Central memory CD4-positive, alpha-beta T cell (primary cell): ENCODE results near the gene GPX4.
"Not testable (repeated sequence)": the region's sequence is repeated elsewhere in the genome, so short reads cannot be mapped to it uniquely, and the experiment has no call there.

Source experiments
- DNase-seq: peaks from one replicate; pipeline ENCODE4 v3.0.0; 2022

The GPX4 gene

GRCh38 chr19:1115646-1116420, 12.0 kb downstream of the GPX4 start:
- no peak for DNase-seq

GRCh38 chr19:1116726-1117581, 13.2 kb downstream of the GPX4 start:
- no peak for DNase-seq

GRCh38 chr19:1117654-1118053, 13.9 kb downstream of the GPX4 start:
- DNase-seq = no peak

DNA sequence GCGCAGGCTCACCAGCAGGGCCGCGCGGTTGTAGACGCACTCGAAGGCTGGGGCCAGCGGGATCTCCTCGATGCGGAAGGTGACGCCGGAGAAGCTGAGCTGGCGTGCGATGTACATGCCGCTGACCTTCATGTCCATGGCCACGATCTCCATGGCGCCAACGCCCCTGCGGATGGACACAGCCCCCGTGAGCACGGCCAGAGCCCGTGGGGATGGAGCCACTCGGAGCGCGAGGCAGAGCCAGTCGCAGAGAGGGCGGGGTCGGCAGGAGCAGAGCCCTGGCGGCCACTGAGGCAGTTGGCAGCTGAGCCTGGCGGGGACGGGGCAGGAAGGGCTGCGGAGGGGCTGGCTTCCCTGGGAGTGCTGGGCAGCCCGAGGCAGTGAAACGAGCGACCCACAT, 15.2 kb downstream of the GPX4 start:
- DNase-seq = no peak

GRCh38 chr19:1119475-1120217, 15.9 kb downstream of the GPX4 start:
- DNase-seq = no peak

DNA sequence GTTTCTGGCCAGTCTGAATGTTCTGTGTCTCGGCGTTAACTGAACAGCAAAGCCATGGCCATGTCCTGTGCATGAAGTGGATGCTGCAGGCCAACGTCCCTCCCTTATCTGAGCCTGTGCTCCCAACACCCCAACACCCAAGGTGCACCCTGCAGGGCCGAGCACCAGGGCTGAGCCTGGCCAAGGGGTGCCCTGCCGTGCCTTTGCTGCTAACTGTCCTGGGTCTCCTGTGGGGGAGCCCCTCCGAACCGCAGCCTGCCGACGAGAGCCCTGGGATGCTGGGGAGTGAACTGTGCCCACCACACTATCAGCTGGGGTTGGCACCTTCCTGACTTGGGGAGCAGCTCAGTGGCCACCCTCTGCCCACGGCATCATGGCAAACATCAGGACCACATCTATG, 17.6 kb downstream of the GPX4 start:
- DNase-seq = no peak

DNA sequence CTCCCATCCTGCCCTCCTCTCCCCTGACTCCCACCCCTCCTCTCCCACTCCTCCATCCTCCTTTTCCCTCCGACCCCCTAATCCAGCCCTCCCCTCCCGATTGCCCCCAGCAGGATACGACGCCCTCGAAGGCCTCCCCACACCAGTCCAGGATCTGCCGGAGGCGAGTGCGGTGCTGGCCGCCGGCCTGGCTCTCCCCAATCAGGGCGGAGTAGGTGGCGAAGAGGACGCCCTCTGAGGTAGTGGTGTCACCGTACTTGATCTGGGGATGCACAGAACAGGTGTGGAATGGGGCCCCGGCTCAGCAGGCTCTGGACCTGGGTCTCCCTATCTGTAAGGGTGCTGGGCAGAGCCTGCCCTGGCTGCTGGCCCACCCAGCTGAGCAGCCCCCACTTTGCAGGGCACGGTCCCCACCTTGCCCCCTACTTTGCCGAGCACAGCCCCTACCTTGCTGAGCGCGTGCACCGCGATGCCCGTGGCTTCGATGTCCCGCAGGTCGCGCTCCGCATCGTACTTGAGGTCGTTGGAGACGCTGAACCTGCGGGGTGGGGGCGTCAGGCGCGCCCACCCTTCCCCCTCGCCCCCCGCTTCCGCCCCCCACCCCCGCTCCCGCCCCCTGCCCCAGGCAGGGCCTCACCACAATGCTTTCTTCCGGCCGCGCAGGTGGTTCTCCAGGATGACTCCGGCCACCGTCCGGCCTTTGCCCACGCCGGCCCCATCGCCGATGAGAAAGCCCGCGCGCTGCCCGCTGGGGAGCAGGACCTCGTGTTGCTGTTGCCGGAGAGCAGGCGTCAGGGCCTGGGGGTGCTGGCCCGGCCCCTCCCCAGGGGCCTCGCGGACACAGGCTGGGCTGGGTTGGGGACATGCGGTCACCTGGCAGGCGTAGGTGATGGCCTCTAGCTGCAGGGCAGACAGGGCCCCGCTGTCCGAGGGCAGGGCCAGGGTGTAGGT, 18.5 kb downstream of the GPX4 start:
- no peak for DNase-seq

GRCh38 chr19:1122972-1123363, 19.2 kb downstream of the GPX4 start:
- DNase-seq = no peak

DNA sequence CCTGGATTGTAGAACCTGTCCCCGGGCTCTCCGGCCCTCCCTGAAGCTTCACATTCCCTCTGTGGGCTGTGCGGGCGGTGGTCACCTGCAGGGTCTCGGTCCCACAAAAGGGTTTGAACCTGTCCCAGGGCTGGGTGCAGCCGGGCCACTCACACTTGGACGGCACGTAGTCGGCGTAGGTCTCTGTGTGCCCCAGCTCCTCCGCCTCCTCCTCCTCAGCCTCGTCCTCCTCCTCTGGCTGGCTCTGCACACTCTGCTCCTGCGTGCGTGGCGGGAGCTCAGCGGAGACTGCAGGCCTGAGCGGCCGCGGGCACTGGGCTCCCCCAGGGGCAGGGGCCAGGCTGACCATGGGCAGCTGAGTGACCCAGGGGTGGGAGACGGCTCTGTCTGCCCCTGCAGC, 19.6 kb downstream of the GPX4 start:
- no peak for DNase-seq

- no peak for DNase-seq
Observed at GRCh38 chr19:1123885-1124677, 20.3 kb downstream of the GPX4 start.

DNA sequence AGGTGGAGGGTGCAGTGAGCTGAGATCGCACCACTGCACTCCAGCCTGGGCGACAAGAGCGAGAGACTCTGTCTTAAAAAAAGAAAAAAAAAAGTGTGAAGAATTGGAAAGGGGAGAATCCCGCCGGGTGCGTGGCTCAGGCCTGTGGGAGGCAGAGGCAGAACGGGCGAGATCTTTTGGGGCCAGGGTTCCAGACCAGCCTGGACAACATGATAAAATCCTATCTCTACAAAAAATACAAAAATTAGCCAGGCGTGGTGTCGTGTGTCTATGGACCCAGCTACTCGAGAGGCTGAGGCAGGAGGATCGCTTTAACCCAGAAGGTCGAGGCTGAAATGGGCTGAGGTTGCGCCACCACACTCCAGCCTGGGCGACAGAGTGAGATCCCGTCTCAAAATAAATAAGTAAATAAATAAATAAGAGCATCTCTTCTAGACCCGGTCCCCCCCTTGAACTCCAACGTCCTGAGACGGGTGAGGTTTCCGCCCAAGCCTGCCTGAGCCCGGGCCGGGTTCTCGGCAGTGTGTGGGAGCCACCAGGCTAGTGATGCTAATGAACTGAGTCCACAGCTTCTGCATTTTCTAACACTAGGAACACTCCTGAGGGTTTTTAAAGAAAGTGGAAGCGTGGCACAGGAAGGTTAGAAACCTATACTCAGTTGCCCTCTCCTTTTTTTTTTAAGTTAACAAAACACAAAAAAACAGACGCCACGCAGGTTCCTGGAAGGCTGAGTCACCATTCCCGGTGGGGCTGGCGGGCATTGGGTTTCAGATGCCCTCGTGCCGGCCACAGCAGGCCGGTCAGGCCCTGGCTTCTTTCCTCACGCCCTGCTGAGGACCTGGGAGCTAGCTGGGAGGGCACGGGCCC, 22.0 kb downstream of the GPX4 start:
- no peak for DNase-seq

DNA sequence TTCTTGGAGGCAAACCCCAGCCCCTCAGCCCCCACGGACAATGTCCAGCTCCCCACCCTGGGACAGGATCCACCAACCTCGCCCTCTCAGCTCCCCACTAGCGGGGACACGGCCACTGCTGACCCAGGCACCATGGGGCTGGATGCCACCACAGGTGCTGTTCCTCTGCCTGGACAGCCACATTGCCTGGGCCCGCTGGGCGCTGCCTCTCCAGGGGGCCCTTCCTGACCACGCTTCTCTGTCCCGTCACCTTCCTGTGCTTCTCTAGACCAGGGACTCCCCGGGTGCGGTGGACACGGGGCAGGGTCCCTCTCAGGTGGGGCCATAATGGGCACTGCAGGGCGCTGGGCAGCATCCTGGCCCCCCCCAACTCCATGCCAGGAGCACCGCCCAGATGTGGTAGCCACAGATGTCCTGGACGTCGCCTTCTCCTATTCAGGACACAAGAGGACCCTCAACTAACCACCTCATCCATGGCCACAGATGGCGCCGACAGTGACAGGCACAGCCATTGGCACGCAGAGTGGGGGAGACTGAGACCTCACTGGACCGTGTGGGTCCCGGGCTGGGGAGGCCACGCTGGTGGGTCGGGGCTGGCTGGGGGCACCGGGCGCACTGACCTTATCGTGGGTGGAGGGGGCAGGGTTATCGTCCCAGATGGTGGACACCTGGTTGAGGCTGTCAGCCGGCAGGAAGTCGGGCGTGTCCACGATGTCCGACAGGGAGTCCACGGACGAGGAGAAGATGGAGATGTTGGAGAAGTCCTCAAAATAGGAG, 23.4 kb downstream of the GPX4 start:
- DNase-seq = no peak

DNA sequence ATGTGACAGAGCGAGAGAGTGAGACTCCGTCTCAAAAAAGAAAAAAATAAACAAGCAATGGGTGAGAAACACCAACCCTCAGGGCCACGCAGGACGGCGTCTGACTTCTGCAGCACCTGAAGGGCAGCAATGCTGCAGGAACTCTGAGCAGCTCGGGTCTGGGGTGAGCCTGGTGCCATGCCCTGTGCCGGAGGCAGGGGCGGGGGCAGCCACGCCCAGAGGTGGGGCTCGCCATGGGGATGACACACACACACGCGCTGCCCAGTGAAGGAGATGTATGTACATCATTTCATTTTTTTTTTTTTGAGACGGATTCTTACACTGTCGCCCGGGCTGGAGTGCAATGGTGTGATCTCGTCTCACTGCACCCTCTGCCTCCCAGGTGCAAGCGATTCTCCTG, 24.3 kb downstream of the GPX4 start:
- no peak for DNase-seq

GRCh38 chr19:1129084-1129483, 25.3 kb downstream of the GPX4 start:
- not testable (repeated sequence) for DNase-seq

GRCh38 chr19:1129535-1129934, 25.7 kb downstream of the GPX4 start:
- DNase-seq = no peak

- peak; percentile 42 for DNase-seq
Observed at GRCh38 chr19:1130771-1131717, 27.2 kb downstream of the GPX4 start.

DNA sequence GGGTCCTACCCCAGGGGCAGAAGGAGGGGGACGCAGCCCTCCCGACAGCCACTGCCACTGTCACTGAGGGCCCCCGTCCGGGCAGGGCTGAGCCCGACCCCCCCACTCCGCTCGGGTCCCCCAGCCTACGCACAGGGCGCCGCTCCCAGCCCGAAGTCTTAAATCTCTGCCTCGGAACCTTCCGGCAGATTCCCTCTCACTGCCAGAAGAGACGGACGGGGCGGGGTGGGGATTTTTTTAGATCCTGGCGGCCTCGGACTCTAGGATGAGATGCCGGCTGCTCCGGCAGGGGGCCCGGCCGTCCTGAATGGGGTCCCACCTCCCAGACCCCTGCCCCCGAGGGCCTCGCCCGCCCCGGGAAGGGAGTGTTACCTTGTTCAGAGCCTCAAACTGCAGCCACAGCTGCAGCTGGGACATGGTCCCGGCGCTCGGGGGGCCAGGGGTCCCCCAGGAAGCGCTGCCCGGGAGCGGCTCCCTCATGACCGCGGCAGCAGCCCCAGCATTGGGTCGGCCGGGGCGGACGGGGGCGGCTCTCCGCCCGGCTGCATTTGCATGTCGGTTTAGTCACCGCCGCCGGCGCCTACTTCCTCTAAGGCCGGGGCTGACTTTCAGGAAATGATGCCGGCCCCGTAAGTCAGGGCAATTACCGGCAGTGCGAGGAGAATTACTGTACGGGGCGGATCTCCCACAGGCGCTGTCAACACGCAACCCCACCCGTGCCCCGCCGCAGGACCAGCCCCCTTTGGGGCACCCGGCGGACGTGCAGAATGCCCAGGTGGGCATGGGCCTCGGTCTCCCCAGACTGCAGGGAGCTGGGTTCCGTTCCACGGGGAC, 28.1 kb downstream of the GPX4 start:
- peak; percentile 85 for DNase-seq
